Neural progenitor cell (in vitro differentiated cells): Measurements from ENCODE around the gene SFXN5.

ENCODE experiments used
- CTCF ChIP-seq: fragments of 200-600 bp; sonication (generic); IDR thresholded peaks from 2 replicates; pipeline ENCODE4 v1.5.1; 2017; ENCODE audit warnings: antibody characterized with exemption, mild to moderate bottlenecking
- EZH2 ChIP-seq: fragments of 200-600 bp; sonication (generic); IDR thresholded peaks from 2 replicates; pipeline ENCODE4 v1.6.1; 2017; ENCODE audit warnings: antibody characterized with exemption, mild to moderate bottlenecking, moderate library complexity
- EZH2phosphoT487 ChIP-seq: fragments of 200-600 bp; sonication (generic); IDR thresholded peaks from 2 replicates; pipeline ENCODE4 v1.6.1; 2017; ENCODE audit warnings: antibody characterized with exemption

DNA sequence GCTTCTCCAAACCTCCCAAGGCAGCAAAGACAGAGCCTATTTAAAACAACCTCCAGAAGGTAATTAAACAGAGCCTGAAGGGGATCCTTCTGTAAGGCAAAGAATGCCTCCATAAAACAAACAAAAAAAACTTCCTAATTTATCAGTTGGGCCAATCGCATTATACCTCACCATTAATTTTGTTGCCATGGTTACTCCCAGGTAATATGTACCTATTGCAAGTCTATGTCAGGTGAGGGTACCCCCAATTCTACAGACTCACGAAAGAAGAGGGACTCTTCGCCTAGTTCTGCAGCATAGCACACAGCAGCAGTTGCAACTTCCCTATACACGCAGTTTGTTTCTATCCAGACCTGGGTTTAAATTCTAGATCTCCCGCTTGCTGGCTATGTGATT, 38.8 kb downstream of the SFXN5 start:
- TF ChIP-seq EZH2, result no peak
- no peak for TF ChIP-seq CTCF
- no peak for TF ChIP-seq EZH2phosphoT487
